WI38 (cell line): ENCODE results near the gene RBFOX1.

ENCODE experiments used
- H3K4me3 ChIP-seq: 2 replicates; pipeline ENCODE4 v1.5.1; 2011; ENCODE audit warnings: low read depth, mild to moderate bottlenecking, control low read depth, low read length
- CTCF ChIP-seq: IDR thresholded peaks from 2 replicates; pipeline ENCODE4 v1.5.1; 2012; ENCODE audit warnings: low read depth, mild to moderate bottlenecking, control low read depth, low read length

The RBFOX1 gene

GRCh38 chr16:7615565-7615964, 282.9 kb downstream of the RBFOX1 start:
- no peak for TF ChIP-seq CTCF
- H3K4me3 ChIP-seq: no peak overlapping the region

GRCh38 chr16:7624871-7625766, 292.5 kb downstream of the RBFOX1 start:
- TF ChIP-seq CTCF: no peak

GRCh38 chr16:7628981-7629380, 296.3 kb downstream of the RBFOX1 start:
- no peak for TF ChIP-seq CTCF
- no peak overlapping the region for H3K4me3 ChIP-seq

More at GRCh38 chr16:7624871-7625766, 292.5 kb downstream of the RBFOX1 start:
- H3K4me3 ChIP-seq: no peak overlapping the region

- TF ChIP-seq CTCF: no peak
These were observed 296.9 kb downstream of the RBFOX1 start for GRCh38 chr16:7629571-7629970.

GRCh38 chr16:7637446-7637845, 304.8 kb downstream of the RBFOX1 start:
- no peak overlapping the region for H3K4me3 ChIP-seq
- TF ChIP-seq CTCF: no peak

More at GRCh38 chr16:7629571-7629970, 296.9 kb downstream of the RBFOX1 start:
- H3K4me3 ChIP-seq: no peak overlapping the region

- no peak overlapping the region for H3K4me3 ChIP-seq
- no peak for TF ChIP-seq CTCF
These were observed 305.7 kb downstream of the RBFOX1 start for GRCh38 chr16:7638306-7638705.

- TF ChIP-seq CTCF: no peak
- H3K4me3 ChIP-seq: no peak overlapping the region
These were observed 307.7 kb downstream of the RBFOX1 start for GRCh38 chr16:7640334-7640733.
